ENCODE measurements around the gene MOB1B. TPM values are rescaled to one million over a fixed set of nuclear protein-coding genes. Genes with fewer than 3 reads are reported as not detected.

MOB1B gene
- total and polyA plus RNA-seq, 2 of the 13 experiments (the other 11 are each of a cell fraction or from before 2014, with no cell fraction given): 3.9 to 4.0 TPM

DNA sequence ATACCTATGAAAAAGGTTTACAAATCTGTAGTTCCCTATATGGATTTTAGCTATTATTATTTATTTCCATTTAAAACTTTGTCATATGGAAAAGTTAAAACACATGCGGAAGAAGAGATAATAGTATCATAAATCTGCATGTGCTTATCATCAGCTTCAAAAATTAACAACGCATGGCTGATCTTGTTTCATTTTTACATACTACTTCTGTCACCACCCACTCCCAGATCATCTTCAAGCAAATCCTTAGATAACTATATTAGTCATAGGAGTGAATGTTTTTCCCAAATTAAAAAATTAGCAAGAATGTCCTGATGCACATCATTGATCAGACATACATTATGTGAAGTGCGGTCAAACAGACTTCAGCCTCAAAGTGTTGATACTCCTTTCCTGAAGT is 24.6 kb upstream of the MOB1B start:
- no peaks in the 10 kb centered on the region for H3K36me3 ChIP-seq (replicated peaks in 1 of 2; ENCODE audit: control insufficient read depth in 1 of 2, insufficient read depth in 2 of 2, low read length in 2 of 2)
- FAIRE-seq (no peak), DNase-seq (ENCODE audit: low spot score) (no peak), ATAC-seq (no peak)
- no peaks in the 10 kb centered on the region for H3K9me3 ChIP-seq (ENCODE audit: low read length)
- no peaks in the 10 kb centered on the region for H3K4me1 ChIP-seq (ENCODE audit: insufficient read depth, low read length)
- no peak for TF ChIP-seq GABPB1 (CRISPR knock-in tag; IDR thresholded peaks at IDR 0.05)
- TF ChIP-seq, protein P1, sequence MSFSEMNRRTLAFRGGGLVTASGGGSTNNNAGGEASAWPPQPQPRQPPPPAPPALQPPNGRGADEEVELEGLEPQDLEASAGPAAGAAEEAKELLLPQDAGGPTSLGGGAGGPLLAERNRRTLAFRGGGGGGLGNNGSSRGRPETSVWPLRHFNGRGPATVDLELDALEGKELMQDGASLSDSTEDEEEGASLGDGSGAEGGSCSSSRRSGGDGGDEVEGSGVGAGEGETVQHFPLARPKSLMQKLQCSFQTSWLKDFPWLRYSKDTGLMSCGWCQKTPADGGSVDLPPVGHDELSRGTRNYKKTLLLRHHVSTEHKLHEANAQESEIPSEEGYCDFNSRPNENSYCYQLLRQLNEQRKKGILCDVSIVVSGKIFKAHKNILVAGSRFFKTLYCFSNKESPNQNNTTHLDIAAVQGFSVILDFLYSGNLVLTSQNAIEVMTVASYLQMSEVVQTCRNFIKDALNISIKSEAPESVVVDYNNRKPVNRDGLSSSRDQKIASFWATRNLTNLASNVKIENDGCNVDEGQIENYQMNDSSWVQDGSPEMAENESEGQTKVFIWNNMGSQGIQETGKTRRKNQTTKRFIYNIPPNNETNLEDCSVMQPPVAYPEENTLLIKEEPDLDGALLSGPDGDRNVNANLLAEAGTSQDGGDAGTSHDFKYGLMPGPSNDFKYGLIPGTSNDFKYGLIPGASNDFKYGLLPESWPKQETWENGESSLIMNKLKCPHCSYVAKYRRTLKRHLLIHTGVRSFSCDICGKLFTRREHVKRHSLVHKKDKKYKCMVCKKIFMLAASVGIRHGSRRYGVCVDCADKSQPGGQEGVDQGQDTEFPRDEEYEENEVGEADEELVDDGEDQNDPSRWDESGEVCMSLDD (CRISPR knock-in tag; IDR thresholded peaks at IDR 0.05; ENCODE audit: borderline replicate concordance): no peak
- no peak for TF ChIP-seq TCF7 (IDR thresholded peaks at IDR 0.05; ENCODE audit: low read depth)
- no peak for TF ChIP-seq WIZ (CRISPR knock-in tag; IDR thresholded peaks at IDR 0.05)
- no peak for TF ChIP-seq NRL (CRISPR knock-in tag; IDR thresholded peaks at IDR 0.05; ENCODE audit: borderline replicate concordance)
- TF ChIP-seq ZNF292 (CRISPR knock-in tag; IDR thresholded peaks at IDR 0.05; ENCODE audit: borderline replicate concordance, low read depth): no peak
- TF ChIP-seq, protein P2, sequence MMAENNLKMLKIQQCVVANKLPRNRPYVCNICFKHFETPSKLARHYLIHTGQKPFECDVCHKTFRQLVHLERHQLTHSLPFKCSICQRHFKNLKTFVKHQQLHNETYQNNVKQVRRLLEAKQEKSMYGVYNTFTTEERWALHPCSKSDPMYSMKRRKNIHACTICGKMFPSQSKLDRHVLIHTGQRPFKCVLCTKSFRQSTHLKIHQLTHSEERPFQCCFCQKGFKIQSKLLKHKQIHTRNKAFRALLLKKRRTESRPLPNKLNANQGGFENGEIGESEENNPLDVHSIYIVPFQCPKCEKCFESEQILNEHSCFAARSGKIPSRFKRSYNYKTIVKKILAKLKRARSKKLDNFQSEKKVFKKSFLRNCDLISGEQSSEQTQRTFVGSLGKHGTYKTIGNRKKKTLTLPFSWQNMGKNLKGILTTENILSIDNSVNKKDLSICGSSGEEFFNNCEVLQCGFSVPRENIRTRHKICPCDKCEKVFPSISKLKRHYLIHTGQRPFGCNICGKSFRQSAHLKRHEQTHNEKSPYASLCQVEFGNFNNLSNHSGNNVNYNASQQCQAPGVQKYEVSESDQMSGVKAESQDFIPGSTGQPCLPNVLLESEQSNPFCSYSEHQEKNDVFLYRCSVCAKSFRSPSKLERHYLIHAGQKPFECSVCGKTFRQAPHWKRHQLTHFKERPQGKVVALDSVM (CRISPR knock-in tag; IDR thresholded peaks at IDR 0.05): no peak
- no peak for TF ChIP-seq ZNF331 (CRISPR knock-in tag; IDR thresholded peaks at IDR 0.05)
- no peak for TF ChIP-seq SALL1 (CRISPR knock-in tag; IDR thresholded peaks at IDR 0.05)
- TF ChIP-seq, protein P3, sequence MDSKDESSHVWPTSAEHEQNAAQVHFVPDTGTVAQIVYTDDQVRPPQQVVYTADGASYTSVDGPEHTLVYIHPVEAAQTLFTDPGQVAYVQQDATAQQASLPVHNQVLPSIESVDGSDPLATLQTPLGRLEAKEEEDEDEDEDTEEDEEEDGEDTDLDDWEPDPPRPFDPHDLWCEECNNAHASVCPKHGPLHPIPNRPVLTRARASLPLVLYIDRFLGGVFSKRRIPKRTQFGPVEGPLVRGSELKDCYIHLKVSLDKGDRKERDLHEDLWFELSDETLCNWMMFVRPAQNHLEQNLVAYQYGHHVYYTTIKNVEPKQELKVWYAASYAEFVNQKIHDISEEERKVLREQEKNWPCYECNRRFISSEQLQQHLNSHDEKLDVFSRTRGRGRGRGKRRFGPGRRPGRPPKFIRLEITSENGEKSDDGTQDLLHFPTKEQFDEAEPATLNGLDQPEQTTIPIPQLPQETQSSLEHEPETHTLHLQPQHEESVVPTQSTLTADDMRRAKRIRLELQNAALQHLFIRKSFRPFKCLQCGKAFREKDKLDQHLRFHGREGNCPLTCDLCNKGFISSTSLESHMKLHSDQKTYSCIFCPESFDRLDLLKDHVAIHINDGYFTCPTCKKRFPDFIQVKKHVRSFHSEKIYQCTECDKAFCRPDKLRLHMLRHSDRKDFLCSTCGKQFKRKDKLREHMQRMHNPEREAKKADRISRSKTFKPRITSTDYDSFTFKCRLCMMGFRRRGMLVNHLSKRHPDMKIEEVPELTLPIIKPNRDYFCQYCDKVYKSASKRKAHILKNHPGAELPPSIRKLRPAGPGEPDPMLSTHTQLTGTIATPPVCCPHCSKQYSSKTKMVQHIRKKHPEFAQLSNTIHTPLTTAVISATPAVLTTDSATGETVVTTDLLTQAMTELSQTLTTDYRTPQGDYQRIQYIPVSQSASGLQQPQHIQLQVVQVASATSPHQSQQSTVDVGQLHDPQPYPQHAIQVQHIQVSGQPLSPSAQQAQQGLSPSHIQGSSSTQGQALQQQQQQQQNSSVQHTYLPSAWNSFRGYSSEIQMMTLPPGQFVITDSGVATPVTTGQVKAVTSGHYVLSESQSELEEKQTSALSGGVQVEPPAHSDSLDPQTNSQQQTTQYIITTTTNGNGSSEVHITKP (CRISPR knock-in tag; IDR thresholded peaks at IDR 0.05; ENCODE audit: low read depth): no peak
- TF ChIP-seq PHF21A (CRISPR knock-in tag; IDR thresholded peaks at IDR 0.05): no peak
- TF ChIP-seq XRCC5 (optimal IDR thresholded peaks at IDR 0.05; ENCODE audit: low read length): no peak
- no peak for TF ChIP-seq ZNF510 (CRISPR knock-in tag; IDR thresholded peaks at IDR 0.05; ENCODE audit: low read depth)
- TF ChIP-seq CCAR2 (optimal IDR thresholded peaks at IDR 0.05; ENCODE audit: low read depth, low read length): no peak
- TF ChIP-seq SKI (IDR thresholded peaks at IDR 0.05; ENCODE audit: partially characterized antibody): no peak
- TF ChIP-seq THYN1 (CRISPR knock-in tag; IDR thresholded peaks at IDR 0.05; ENCODE audit: borderline replicate concordance, low read depth): no peak
- no peak for TF ChIP-seq SATB2 (CRISPR knock-in tag; IDR thresholded peaks at IDR 0.05)
- no TSS peak for BruUV-seq (replicated peaks)
- H3K27ac ChIP-seq (ENCODE audit: extremely low read length, insufficient read depth, low read length): no peak overlapping the region
- H3K9ac ChIP-seq (ENCODE audit: insufficient read depth, low read depth, low read length): no peak overlapping the region
- ChIA-PET CTCF (ENCODE audit: low intra/inter-chr PET ratio, low total read pairs) (no interaction called here), POLR2A (no interaction called here)
- no peak overlapping the region for H3K4me3 ChIP-seq (replicated peaks in 1 of 3; ENCODE audit: insufficient read depth in 1 of 3, low read depth in 2 of 3, low read length in 3 of 3)
- H3K79me2 ChIP-seq (ENCODE audit: insufficient read depth, low read length): no peaks in the 10 kb centered on the region
- WGBS (ENCODE audit: low lambda C conversion rate): 81% methylated on average over 3 of the region's 3 CpGs
- H2AFZ ChIP-seq (ENCODE audit: low read length): no peak overlapping the region
- no peaks in the 10 kb centered on the region for H4K20me1 ChIP-seq (ENCODE audit: insufficient read depth, low read length)
- H3K27me3 ChIP-seq (ENCODE audit: control insufficient read depth in 1 of 2, insufficient read depth in 2 of 2, low read length in 2 of 2): no peaks in the 10 kb centered on the region
- intact Hi-C loops (cut with micrococcal nuclease; ENCODE audit: unreplicated experiment): loop anchor here (2.0 kb wide), 1 partner anchor 69 kb away; no protein-coding TSS in a partner anchor
- in situ Hi-C loops (cut with HindIII; ENCODE audit: extremely low pct_ligation_motif_present, low pct_unique_long_range_greater_than_20kb): no loop called here
- H3K4me2 ChIP-seq (ENCODE audit: low read depth, low read length): no peak overlapping the region
